Left ventricle myocardium superior (tissue), 1 donor: ENCODE measurements around the gene GFRA4. TPM values are rescaled to one million over a fixed set of nuclear protein-coding genes. Genes with fewer than 3 reads are reported as not detected.

Experiments used
- ATAC-seq: fragments of 200-7000 bp; cut with Tn5 transposase; one replicate; pipeline ENCODE4 v1.9.1; 2020; ENCODE audit warnings: mild to moderate bottlenecking, moderate library complexity
- DNase-seq: peaks from one replicate; pipeline ENCODE4 v3.0.0-alpha.2; 2020
- intact Hi-C: fragments of 100-400 bp; cut with micrococcal nuclease; formaldehyde crosslinking; loops from one replicate; pipeline ENCODE4 v1.11.0; 2022
- total RNA-seq: library from RNA; stranded (reverse); fragmentation: NEBNext Ultra II Directional; extraction: Animal tissue kit (Norgen Biotek cat#: 25700); gene quantifications from one replicate; pipeline ENCODE4 v1.2.1, GENCODE V29; 2021
- donor health status: DM: no; HTN: yes; CAD: no; lungs with severe emphysema.

Gene GFRA4
- total RNA-seq, 1 donor from 2014 or later, result not detected

- ATAC-seq (no peak), DNase-seq (no peak)
- intact Hi-C loops, result no loop called here
Observed at GRCh38 chr20:3696745-3697587, 33.8 kb upstream of the GFRA4 start.

GRCh38 chr20:3696200-3696599 is 33.0 kb upstream of the GFRA4 start:
- intact Hi-C loops, result no loop called here
- no peak for ATAC-seq
- no peak for DNase-seq

GRCh38 chr20:3694864-3695263 is 31.7 kb upstream of the GFRA4 start:
- peak; percentile 9 for DNase-seq

GRCh38 chr20:3693376-3693775 is 30.2 kb upstream of the GFRA4 start:
- DNase-seq (peak; percentile 21), ATAC-seq (no peak)
- intact Hi-C loops, result no loop called here

More at GRCh38 chr20:3694864-3695263, 31.7 kb upstream of the GFRA4 start:
- intact Hi-C loops, result no loop called here
- no peak for ATAC-seq

GRCh38 chr20:3692706-3693294 is 29.6 kb upstream of the GFRA4 start:
- intact Hi-C loops, result no loop called here
- DNase-seq (peak; percentile 21), ATAC-seq (no peak)

- DNase-seq (no peak), ATAC-seq (no peak)
- intact Hi-C loops, result no loop called here
Observed at GRCh38 chr20:3691897-3692296, 28.7 kb upstream of the GFRA4 start.

- ATAC-seq (no peak), DNase-seq (no peak)
Observed at GRCh38 chr20:3691306-3691705, 28.1 kb upstream of the GFRA4 start.

GRCh38 chr20:3690413-3690812 is 27.2 kb upstream of the GFRA4 start:
- intact Hi-C loops, result no loop called here
- DNase-seq (no peak), ATAC-seq (no peak)

More at GRCh38 chr20:3691306-3691705, 28.1 kb upstream of the GFRA4 start:
- intact Hi-C loops, result no loop called here

- DNase-seq (no peak), ATAC-seq (no peak)
- intact Hi-C loops, result no loop called here
Observed at GRCh38 chr20:3689978-3690377, 26.8 kb upstream of the GFRA4 start.

GRCh38 chr20:3687655-3688054 is 24.5 kb upstream of the GFRA4 start:
- ATAC-seq, result peak; percentile 79
- intact Hi-C loops, result no loop called here
- peak; percentile 23 for DNase-seq

- peak; percentile 85 for DNase-seq
- intact Hi-C loops, result no loop called here
- ATAC-seq, result peak; percentile 87
Observed at GRCh38 chr20:3686867-3687321, 23.7 kb upstream of the GFRA4 start.

GRCh38 chr20:3686421-3686820 is 23.2 kb upstream of the GFRA4 start:
- DNase-seq (no peak), ATAC-seq (no peak)
- intact Hi-C loops, result no loop called here

GRCh38 chr20:3685341-3685740 is 22.1 kb upstream of the GFRA4 start:
- intact Hi-C loops, result no loop called here
- ATAC-seq (no peak), DNase-seq (peak; percentile 22)

GRCh38 chr20:3681931-3682781 is 19.0 kb upstream of the GFRA4 start, which contains the start of gene ADAM33:
TSS of gene ADAM33 (minus strand) at chr20:3682010. CDS start at chr20:3682004, 6 bp downstream.
- DNase-seq (peak; percentile 78), ATAC-seq (peak; percentile 58)
- intact Hi-C loops, result no loop called here

- DNase-seq (no peak), ATAC-seq (no peak)
- intact Hi-C loops, result no loop called here
Observed at GRCh38 chr20:3681352-3681930, 18.2 kb upstream of the GFRA4 start.

- ATAC-seq (peak; percentile 3), DNase-seq (no peak)
- intact Hi-C loops, result no loop called here
Observed at GRCh38 chr20:3680701-3681351, 17.6 kb upstream of the GFRA4 start.

- intact Hi-C loops, result no loop called here
- ATAC-seq (peak; percentile 57), DNase-seq (peak; percentile 68)
Observed at GRCh38 chr20:3679749-3680700, 16.8 kb upstream of the GFRA4 start.
